C4-2B (cell line): ENCODE results near the gene HOXA6.

Experiments
- H3K27ac ChIP-seq: fragments of 450-650 bp; 2 replicates; pipeline ENCODE4 v1.5.1; 2017
- ZFX ChIP-seq: fragments of 450-650 bp; IDR thresholded peaks from 2 replicates; pipeline ENCODE4 v1.6.1; 2017
- TF ChIP-seq, protein P1 (sequence below): fragments of 450-650 bp; conservative IDR thresholded peaks from 2 replicates; pipeline ENCODE4 v1.5.1; 2017; ENCODE audit warnings: mild to moderate bottlenecking

HOXA6 gene

GRCh38 chr7:27100694-27101170 is 46.8 kb downstream of the HOXA6 start:
- TF ChIP-seq, protein P1, sequence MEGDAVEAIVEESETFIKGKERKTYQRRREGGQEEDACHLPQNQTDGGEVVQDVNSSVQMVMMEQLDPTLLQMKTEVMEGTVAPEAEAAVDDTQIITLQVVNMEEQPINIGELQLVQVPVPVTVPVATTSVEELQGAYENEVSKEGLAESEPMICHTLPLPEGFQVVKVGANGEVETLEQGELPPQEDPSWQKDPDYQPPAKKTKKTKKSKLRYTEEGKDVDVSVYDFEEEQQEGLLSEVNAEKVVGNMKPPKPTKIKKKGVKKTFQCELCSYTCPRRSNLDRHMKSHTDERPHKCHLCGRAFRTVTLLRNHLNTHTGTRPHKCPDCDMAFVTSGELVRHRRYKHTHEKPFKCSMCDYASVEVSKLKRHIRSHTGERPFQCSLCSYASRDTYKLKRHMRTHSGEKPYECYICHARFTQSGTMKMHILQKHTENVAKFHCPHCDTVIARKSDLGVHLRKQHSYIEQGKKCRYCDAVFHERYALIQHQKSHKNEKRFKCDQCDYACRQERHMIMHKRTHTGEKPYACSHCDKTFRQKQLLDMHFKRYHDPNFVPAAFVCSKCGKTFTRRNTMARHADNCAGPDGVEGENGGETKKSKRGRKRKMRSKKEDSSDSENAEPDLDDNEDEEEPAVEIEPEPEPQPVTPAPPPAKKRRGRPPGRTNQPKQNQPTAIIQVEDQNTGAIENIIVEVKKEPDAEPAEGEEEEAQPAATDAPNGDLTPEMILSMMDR: no peak
- TF ChIP-seq ZFX: no peak
- no peak overlapping the region for H3K27ac ChIP-seq

DNA sequence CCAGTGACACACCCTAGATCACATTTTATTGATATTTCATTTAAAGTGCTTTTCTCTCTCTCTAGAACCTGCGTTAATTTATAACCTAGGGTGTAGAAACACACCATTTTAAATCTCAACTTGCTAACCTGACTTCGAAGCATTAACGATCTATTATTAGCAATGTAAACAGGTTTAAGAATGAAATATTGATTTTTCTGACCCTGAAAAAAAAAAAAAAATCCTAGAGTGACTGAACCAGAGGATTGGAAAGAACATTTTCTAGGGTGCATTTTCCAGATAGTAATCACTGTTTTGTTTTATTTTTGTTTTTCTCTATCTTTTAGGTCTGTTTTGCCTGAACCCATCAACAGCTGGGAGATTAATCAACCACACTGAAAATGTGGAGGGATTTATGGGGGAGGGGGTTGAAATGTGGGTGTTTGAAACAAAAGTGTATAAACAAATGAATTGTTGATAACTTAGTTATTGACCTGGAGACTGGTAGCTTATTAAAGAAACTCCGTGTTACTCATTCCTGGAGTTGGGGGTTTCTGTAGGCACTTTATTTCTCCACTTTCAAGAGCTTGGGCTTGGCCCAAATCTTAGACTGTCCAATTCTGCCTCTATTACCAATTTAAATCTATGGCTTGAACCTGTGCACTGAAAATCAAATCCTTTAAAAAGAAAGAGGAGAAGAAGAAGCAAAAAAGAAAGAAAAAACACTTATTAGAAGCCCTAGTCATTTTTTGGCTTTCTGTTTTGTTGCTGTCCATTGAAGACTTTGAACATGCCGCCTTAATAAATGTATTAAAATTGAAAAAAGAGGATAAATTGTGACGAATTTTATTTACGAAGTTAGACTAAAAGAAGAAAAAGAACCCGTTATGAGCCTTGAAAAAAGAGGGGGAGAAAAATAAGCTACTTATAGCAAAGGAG is 47.9 kb downstream of the HOXA6 start:
- TF ChIP-seq ZFX: no peak
- TF ChIP-seq, protein P1: no peak
- no peak overlapping the region for H3K27ac ChIP-seq

- TF ChIP-seq, protein P1: no peak
- no peak for TF ChIP-seq ZFX
- H3K27ac ChIP-seq: no peak overlapping the region
Observed at GRCh38 chr7:27098578-27099451, 48.8 kb downstream of the HOXA6 start.

DNA sequence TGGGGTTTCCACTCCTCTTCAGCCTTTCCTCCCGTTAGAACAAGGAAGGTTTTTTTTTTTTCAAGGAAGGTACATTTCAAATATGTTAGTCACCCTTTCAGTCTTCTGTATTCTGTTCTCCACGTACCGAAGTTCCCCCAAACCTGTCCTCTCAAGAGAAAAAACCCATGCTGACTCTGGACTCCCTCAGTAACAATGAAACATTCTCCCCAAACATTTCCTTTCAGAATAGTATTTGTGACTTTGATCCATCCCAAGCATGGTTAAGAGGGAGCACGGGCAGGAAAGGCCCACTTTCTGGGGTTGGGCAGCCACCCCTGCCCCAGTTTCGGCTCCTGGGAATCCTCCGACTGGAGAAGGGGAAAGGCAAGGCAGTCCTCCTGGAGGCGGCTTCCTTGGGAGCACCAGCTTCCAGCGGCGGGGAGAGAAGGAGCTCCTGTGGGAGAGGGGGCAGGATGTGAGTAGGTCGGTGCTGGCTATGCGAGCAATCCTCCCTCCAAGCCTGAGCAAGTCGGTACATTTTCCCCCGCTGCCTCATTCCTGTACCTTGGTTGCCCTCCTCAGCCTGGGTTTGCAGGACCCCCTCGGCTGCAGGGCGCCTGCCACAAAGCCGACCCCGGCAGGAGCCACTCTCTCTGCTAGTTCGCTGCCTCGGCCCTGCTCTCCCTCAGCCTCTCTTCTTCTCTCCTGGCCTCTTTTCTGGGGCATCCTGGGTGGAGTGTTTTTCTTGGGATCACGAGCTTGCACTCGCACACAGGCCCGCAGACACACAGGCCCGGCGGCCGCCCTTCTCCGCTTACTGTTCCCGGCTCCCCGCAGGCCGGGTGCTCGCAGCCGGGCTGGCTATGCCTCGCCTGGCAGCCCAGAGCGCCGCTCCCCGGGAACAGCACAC is 49.6 kb downstream of the HOXA6 start:
- TF ChIP-seq, protein P1: no peak
- TF ChIP-seq ZFX: no peak
- no peak overlapping the region for H3K27ac ChIP-seq

GRCh38 chr7:27096768-27097514 is 50.6 kb downstream of the HOXA6 start:
- TF ChIP-seq, protein P1: no peak
- TF ChIP-seq ZFX: no peak

More at GRCh38 chr7:27096768-27097514, 50.6 kb downstream of the HOXA6 start:
- peak overlapping the region; percentile 55; the same call in 1 of the 2 replicates for H3K27ac ChIP-seq
